Measurements from ENCODE around the gene HSDL2.

Gene HSDL2

DNA sequence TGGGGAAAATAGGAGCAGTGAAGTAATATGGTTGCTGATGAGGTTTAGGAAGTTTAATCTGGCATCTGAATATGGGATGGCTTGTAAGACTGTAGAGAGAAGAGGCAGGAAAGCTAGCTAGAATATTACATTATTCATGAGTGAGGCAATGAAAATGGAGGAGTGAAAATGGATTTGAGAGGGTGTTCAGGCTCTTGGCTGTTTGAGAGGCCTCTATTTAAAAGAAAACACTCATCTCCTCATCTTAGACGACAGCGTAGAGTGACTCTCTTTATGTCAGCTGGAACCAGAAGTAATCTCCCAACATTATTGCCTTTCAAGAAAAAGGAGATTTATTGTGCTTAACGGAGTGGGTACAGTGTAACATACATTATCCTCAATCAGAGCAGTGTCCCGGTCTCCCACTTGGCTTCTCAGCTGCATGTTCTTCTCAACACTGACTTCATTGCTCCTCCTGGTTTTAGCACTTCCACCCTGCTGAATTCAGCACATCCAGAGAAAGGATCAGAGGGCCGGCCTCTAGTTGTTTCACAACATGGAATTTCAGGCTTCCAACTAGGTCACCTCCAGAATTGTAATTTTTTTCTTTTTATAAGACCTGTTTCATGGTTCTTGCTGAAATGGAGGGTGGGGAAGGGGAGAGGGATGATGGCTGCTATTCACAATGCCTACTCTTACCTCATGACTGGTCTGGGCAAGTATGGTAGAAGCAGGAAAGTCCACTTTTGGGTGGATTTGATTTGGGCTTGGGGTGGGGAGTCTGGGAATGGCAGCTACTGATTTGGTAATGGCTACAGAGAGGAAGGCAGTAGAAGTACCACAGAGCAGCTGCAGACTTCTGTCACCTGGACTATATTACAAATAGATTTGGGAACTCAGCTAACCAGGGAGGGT lies 53.8 kb downstream of the HSDL2 start:
- Histone ChIP-seq H3K9me3 (ENCODE audit: control insufficient read depth in 1 of 2, low read length in 2 of 2) (no peaks in the 10 kb centered on the region), H3K4me1 (ENCODE audit: control insufficient read depth in 1 of 2, insufficient read depth in 2 of 2, low read length in 2 of 2) (no peaks in the 10 kb centered on the region), H3K4me3 (ENCODE audit: low read depth in 1 of 2, low read length in 2 of 2) (no peak overlapping the region), H3K36me3 (ENCODE audit: control insufficient read depth in 1 of 2, insufficient read depth in 2 of 2, low read length in 2 of 2) (peaks cover 4 to 10% of the 10 kb centered on the region in 2 donors), H3K27ac (ENCODE audit: low read length) (no peak overlapping the region), H3K27me3 (ENCODE audit: low read depth, low read length) (no peaks in the 10 kb centered on the region)

- H3K4me1 ChIP-seq (ENCODE audit: control insufficient read depth in 1 of 2, insufficient read depth in 2 of 2, low read length in 2 of 2) = no peaks in the 10 kb centered on the region
- no peaks in the 10 kb centered on the region for H3K9me3 ChIP-seq (ENCODE audit: control insufficient read depth in 1 of 2, low read length in 2 of 2)
- no peak overlapping the region for H3K27ac ChIP-seq (ENCODE audit: low read length)
- H3K4me3 ChIP-seq (ENCODE audit: low read depth in 1 of 2, low read length in 2 of 2) = no peak overlapping the region
- H3K36me3 ChIP-seq (ENCODE audit: control insufficient read depth in 1 of 2, insufficient read depth in 2 of 2, low read length in 2 of 2) = peaks cover 4 to 6% of the 10 kb centered on the region in 2 donors
- H3K27me3 ChIP-seq (ENCODE audit: low read depth, low read length) = no peaks in the 10 kb centered on the region
Measured at GRCh38 chr9:112434487-112434886, 54.6 kb downstream of the HSDL2 start.

- H3K27ac ChIP-seq (ENCODE audit: low read length) = no peak overlapping the region
- no peaks in the 10 kb centered on the region for H3K4me1 ChIP-seq (ENCODE audit: control insufficient read depth in 1 of 2, insufficient read depth in 2 of 2, low read length in 2 of 2)
- H3K27me3 ChIP-seq (ENCODE audit: low read depth, low read length) = no peaks in the 10 kb centered on the region
Measured at GRCh38 chr9:112437406-112437805, 57.5 kb downstream of the HSDL2 start.

DNA sequence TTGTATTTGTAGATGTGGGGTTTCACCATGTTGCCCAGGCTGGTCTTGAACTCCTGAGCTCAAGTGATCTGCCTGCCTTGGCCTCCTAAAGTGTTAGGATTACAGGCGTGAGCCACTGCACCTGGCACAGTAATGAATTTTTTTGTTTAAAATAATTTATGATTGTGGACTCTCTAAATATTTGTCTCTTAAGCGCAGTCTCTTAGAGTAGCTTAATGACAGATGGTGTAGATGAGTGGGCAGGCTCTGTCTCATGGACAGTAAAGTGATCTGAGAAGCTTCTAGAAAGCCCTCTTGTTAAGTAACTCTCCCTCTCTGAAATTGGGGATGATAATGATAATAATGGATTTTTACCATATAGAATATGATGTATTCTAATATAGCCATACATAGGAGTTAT lies 59.3 kb downstream of the HSDL2 start:
- H3K4me3 ChIP-seq (ENCODE audit: low read depth in 1 of 2, low read length in 2 of 2) = no peak overlapping the region
- H3K9me3 ChIP-seq (ENCODE audit: control insufficient read depth in 1 of 2, low read length in 2 of 2) = no peaks in the 10 kb centered on the region
- no peak overlapping the region for H3K27ac ChIP-seq (ENCODE audit: low read length)
- H3K36me3 ChIP-seq (ENCODE audit: control insufficient read depth in 1 of 2, insufficient read depth in 2 of 2, low read length in 2 of 2) = peaks cover 4 to 5% of the 10 kb centered on the region in 2 donors
- no peaks in the 10 kb centered on the region for H3K4me1 ChIP-seq (ENCODE audit: control insufficient read depth in 1 of 2, insufficient read depth in 2 of 2, low read length in 2 of 2)
- no peaks in the 10 kb centered on the region for H3K27me3 ChIP-seq (ENCODE audit: low read depth, low read length)

More at GRCh38 chr9:112437406-112437805, 57.5 kb downstream of the HSDL2 start:
- Histone ChIP-seq H3K9me3 (ENCODE audit: control insufficient read depth in 1 of 2, low read length in 2 of 2) (no peaks in the 10 kb centered on the region), H3K36me3 (ENCODE audit: control insufficient read depth in 1 of 2, insufficient read depth in 2 of 2, low read length in 2 of 2) (peaks cover 4 to 5% of the 10 kb centered on the region in 2 donors), H3K4me3 (ENCODE audit: low read depth in 1 of 2, low read length in 2 of 2) (no peak overlapping the region)

DNA sequence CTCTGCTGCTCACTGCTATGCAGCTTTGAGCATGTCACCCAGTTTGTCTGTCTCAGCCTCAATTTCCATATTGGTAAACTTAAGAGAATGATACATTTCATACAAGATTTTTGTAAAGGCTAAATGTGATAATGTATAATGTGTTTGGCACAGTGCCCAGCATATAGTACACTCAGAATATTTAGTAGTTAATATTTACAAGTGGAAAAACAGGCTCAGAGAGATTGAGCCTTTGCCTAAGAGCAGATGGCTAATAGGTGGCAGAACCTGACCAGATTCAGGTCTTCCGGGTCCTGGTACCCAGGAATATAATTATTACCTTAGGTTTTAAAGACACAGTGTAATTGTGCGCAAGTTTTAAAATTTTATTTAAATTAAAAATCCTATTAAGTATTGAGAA lies 59.9 kb downstream of the HSDL2 start:
- no peaks in the 10 kb centered on the region for H3K9me3 ChIP-seq (ENCODE audit: control insufficient read depth in 1 of 2, low read length in 2 of 2)
- peaks cover 4 to 5% of the 10 kb centered on the region in 2 donors for H3K36me3 ChIP-seq (ENCODE audit: control insufficient read depth in 1 of 2, insufficient read depth in 2 of 2, low read length in 2 of 2)
- no peak overlapping the region for H3K4me3 ChIP-seq (ENCODE audit: low read depth in 1 of 2, low read length in 2 of 2)

GRCh38 chr9:112443200-112443599 lies 63.3 kb downstream of the HSDL2 start:
- H3K36me3 ChIP-seq (ENCODE audit: control insufficient read depth in 1 of 2, insufficient read depth in 2 of 2, low read length in 2 of 2) = peaks cover 2 to 5% of the 10 kb centered on the region in 2 donors
- H3K4me1 ChIP-seq (ENCODE audit: control insufficient read depth in 1 of 2, insufficient read depth in 2 of 2, low read length in 2 of 2) = peaks cover 0 to 6% of the 10 kb centered on the region in 2 donors
- H3K4me3 ChIP-seq (ENCODE audit: low read depth in 1 of 2, low read length in 2 of 2) = no peak overlapping the region
- H3K9me3 ChIP-seq (ENCODE audit: control insufficient read depth in 1 of 2, low read length in 2 of 2) = no peaks in the 10 kb centered on the region
- H3K27ac ChIP-seq (ENCODE audit: low read length) = no peak overlapping the region
- no peaks in the 10 kb centered on the region for H3K27me3 ChIP-seq (ENCODE audit: low read depth, low read length)

More for the DNA sequence above, 59.9 kb downstream of the HSDL2 start:
- Histone ChIP-seq H3K4me1 (ENCODE audit: control insufficient read depth in 1 of 2, insufficient read depth in 2 of 2, low read length in 2 of 2) (no peaks in the 10 kb centered on the region), H3K27me3 (ENCODE audit: low read depth, low read length) (no peaks in the 10 kb centered on the region), H3K27ac (ENCODE audit: low read length) (no peak overlapping the region)

- Histone ChIP-seq H3K4me1 (ENCODE audit: control insufficient read depth in 1 of 2, insufficient read depth in 2 of 2, low read length in 2 of 2) (peaks cover 0 to 6% of the 10 kb centered on the region in 2 donors), H3K27ac (ENCODE audit: low read length) (no peak overlapping the region), H3K36me3 (ENCODE audit: control insufficient read depth in 1 of 2, insufficient read depth in 2 of 2, low read length in 2 of 2) (peaks cover 0 to 5% of the 10 kb centered on the region in 2 donors), H3K27me3 (ENCODE audit: low read depth, low read length) (no peaks in the 10 kb centered on the region), H3K9me3 (ENCODE audit: control insufficient read depth in 1 of 2, low read length in 2 of 2) (no peaks in the 10 kb centered on the region), H3K4me3 (ENCODE audit: low read depth in 1 of 2, low read length in 2 of 2) (no peak overlapping the region)
Measured at GRCh38 chr9:112443636-112444035, 63.7 kb downstream of the HSDL2 start.

DNA sequence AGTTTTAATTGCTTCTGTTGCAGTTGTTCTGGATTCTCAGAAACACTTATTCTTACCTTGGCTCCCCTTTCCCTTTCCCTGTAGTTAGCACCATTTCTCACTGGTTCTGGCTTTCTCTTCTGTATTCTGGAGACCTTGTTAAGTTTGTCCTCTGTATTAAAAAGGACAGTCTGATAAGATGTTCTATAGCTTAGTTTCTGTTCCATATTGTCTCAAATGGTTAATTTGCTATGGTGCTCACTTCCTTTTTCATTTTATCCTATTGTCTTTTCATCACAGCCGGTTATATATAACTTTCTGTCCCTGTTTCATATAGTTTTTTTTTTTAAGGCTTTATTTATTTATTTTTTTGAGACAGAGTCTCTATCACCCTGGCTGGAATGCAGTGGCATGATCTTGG lies 65.3 kb downstream of the HSDL2 start:
- Histone ChIP-seq H3K27me3 (ENCODE audit: low read depth, low read length) (no peaks in the 10 kb centered on the region), H3K36me3 (ENCODE audit: control insufficient read depth in 1 of 2, insufficient read depth in 2 of 2, low read length in 2 of 2) (peaks cover 0 to 5% of the 10 kb centered on the region in 2 donors), H3K4me1 (ENCODE audit: control insufficient read depth in 1 of 2, insufficient read depth in 2 of 2, low read length in 2 of 2) (peaks cover 0 to 6% of the 10 kb centered on the region in 2 donors), H3K4me3 (ENCODE audit: low read depth in 1 of 2, low read length in 2 of 2) (no peak overlapping the region), H3K9me3 (ENCODE audit: control insufficient read depth in 1 of 2, low read length in 2 of 2) (no peaks in the 10 kb centered on the region), H3K27ac (ENCODE audit: low read length) (no peak overlapping the region)

DNA sequence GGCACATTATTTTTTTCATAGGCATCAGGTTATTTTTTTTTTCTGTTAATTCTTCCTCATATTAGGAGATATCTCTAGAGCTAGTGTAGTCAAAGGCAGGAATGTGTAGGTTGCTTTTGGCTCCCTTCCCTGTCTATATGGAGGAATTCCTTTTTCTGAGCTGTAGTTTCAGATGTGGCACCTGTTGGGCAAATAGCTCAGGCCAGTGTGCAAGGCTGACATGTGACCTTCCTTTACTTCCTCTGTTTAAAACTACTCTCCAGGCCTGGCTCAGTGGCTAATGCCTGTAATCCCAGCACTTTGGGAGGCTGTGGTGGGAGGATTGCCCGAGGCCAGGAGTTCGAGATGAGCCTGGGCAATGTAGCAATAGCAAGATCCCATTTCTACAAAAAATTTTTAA lies 66.2 kb downstream of the HSDL2 start:
- no peaks in the 10 kb centered on the region for H3K9me3 ChIP-seq (ENCODE audit: control insufficient read depth in 1 of 2, low read length in 2 of 2)
- peaks cover 0 to 6% of the 10 kb centered on the region in 2 donors for H3K4me1 ChIP-seq (ENCODE audit: control insufficient read depth in 1 of 2, insufficient read depth in 2 of 2, low read length in 2 of 2)
- no peak overlapping the region for H3K27ac ChIP-seq (ENCODE audit: low read length)
- H3K36me3 ChIP-seq (ENCODE audit: control insufficient read depth in 1 of 2, insufficient read depth in 2 of 2, low read length in 2 of 2) = no peaks in the 10 kb centered on the region
- H3K4me3 ChIP-seq (ENCODE audit: low read depth in 1 of 2, low read length in 2 of 2) = no peak overlapping the region
- H3K27me3 ChIP-seq (ENCODE audit: low read depth, low read length) = no peaks in the 10 kb centered on the region

GRCh38 chr9:112446526-112446925 lies 66.6 kb downstream of the HSDL2 start:
- Histone ChIP-seq H3K27me3 (ENCODE audit: low read depth, low read length) (no peaks in the 10 kb centered on the region), H3K27ac (ENCODE audit: low read length) (no peak overlapping the region), H3K9me3 (ENCODE audit: control insufficient read depth in 1 of 2, low read length in 2 of 2) (no peaks in the 10 kb centered on the region), H3K4me3 (ENCODE audit: low read depth in 1 of 2, low read length in 2 of 2) (no peak overlapping the region), H3K36me3 (ENCODE audit: control insufficient read depth in 1 of 2, insufficient read depth in 2 of 2, low read length in 2 of 2) (no peaks in the 10 kb centered on the region), H3K4me1 (ENCODE audit: control insufficient read depth in 1 of 2, insufficient read depth in 2 of 2, low read length in 2 of 2) (peaks cover 0 to 6% of the 10 kb centered on the region in 2 donors)

GRCh38 chr9:112447283-112447761 lies 67.4 kb downstream of the HSDL2 start:
- Histone ChIP-seq H3K4me3 (ENCODE audit: low read depth in 1 of 2, low read length in 2 of 2) (no peak overlapping the region), H3K4me1 (ENCODE audit: control insufficient read depth in 1 of 2, insufficient read depth in 2 of 2, low read length in 2 of 2) (peaks cover 0 to 6% of the 10 kb centered on the region in 2 donors), H3K27ac (ENCODE audit: low read length) (no peak overlapping the region), H3K9me3 (ENCODE audit: control insufficient read depth in 1 of 2, low read length in 2 of 2) (no peaks in the 10 kb centered on the region), H3K36me3 (ENCODE audit: control insufficient read depth in 1 of 2, insufficient read depth in 2 of 2, low read length in 2 of 2) (no peaks in the 10 kb centered on the region), H3K27me3 (ENCODE audit: low read depth, low read length) (no peaks in the 10 kb centered on the region)

All from muscle layer of duodenum (tissue), 2 donors.